ENCODE results near the gene NAA10. TPM values are rescaled to one million over a fixed set of nuclear protein-coding genes. Genes with fewer than 3 reads are reported as not detected.

Gene NAA10
- total RNA-seq, 1 donor from 2014 or later: 156 TPM

DNA sequence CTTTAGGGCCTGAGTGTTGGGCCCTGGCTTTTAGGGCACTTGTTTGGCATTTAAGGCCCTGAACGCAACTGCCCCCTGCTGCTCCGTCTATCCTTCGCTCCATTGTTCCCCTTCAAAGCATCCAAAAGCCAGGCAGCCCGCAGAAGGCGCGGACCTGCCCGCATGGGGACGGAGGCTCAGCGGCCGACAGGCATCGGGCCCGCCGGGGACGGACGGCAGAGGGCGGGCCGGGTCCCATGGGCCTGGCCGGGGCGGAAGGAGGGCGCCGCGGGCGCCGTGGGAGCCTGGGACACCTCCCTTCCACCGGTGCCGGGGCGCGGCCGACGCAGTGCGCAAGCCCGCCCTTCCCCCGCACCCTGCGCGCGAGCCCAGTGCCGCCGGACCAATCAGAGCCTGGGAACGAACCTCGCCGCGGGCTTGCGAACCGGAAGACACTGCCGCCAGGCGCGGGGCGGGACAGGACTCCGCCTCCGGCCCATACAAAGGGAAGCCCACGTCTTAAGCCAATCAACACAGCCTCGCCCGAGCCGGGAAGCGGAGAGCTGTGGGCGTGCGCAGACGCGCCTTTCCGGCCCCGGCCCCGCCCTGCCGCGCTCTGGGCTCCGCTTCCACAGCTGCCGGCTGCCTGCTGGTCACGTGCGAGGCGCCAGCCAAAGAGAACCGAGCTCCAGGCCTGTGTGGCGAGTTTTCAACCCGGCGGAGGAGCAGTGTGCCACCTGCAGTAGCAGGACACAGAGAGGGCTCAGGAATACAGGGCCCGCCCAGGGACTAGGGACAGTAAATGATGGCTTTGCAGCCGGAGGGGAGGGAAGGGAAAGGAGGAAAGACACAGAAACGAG, 6.7 kb downstream of the NAA10 start:
- peak; percentile 91 for DNase-seq (ENCODE audit: low spot score)
- H3K27me3 Mint-ChIP-seq (ENCODE audit: insufficient read depth): no peaks in the 10 kb centered on the region
- H3K27ac Mint-ChIP-seq: peak overlapping the region; percentile 97
- no peaks in the 10 kb centered on the region for H3K9me3 Mint-ChIP-seq
- peak overlapping the region; percentile 91 for H3K4me3 Mint-ChIP-seq
- intact Hi-C loops (cut with micrococcal nuclease): loop anchor here (1.0 to 10.0 kb wide), 8 partner anchors 43 to 549 kb away; partner anchors contain the start of genes ABCD1, BCAP31, CCNQ and HCFC1
- peaks cover 9% of the 10 kb centered on the region for H3K36me3 Mint-ChIP-seq (ENCODE audit: low read depth)
- peaks cover 24% of the 10 kb centered on the region for H3K4me1 Mint-ChIP-seq (ENCODE audit: low read depth)

DNA sequence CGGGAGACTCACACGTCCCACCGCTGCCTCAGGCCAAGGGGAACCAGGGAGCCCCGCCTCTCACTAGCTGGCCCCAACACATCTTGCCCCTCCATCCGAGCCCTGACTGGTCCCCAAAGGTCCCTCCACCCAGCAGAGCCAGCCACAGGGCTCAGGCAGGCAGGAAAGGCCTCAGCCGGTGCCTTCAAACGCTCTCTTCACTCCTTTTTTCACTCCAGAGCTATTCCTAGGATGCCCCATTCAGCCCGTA, 7.2 kb downstream of the NAA10 start:
- intact Hi-C loops (cut with micrococcal nuclease): loop anchor here (2.0 to 10.0 kb wide), 4 partner anchors 165 to 550 kb away; partner anchors contain the start of genes ABCD1, BCAP31, LAGE3 and PLXNB3
- Mint-ChIP-seq H3K4me3 (peak overlapping the region; percentile 91), H3K27me3 (ENCODE audit: insufficient read depth) (no peaks in the 10 kb centered on the region)

DNA sequence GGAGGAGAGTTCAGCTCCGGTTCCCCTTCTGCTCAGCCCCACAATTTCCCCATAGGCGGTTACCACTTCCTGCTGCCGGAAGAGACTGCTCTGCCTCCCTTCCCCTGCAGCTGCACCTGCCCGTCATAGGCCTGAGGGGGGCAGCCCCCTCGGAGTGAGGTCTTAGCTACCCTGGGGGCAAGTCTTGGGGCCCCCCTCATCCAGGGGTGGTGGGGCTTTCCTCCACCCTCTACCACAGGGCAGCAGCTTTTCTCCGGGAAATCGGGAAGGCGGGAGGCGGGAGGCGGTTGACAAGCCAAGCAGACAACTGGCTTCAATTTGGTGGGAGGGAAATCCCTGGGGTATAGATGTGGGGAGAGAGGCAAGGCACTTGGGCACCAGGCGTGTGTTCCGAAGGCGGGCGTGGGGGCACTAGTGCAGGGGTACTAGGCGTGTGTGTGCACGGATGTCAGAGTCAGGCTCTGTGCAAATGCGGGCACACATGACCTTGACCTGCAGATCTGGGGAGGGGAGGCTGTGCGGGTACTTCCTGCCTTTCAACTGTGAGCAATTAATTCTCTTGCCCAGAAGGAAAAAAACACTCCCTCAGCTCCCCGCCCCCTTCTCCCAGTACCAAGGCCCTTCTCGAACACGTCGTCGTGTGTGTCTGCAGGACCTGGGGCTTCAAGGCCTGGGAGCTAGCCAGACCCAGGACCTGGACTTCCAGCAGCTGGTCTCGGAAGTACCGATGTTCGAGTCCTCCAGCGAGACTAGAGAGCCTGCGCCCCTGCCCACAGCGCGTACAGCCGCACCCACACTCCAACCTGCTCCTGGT, 7.8 kb downstream of the NAA10 start:
- Mint-ChIP-seq H3K27me3 (ENCODE audit: insufficient read depth) (no peaks in the 10 kb centered on the region), H3K4me3 (peak overlapping the region; percentile 91), H3K4me1 (ENCODE audit: low read depth) (peaks cover 33% of the 10 kb centered on the region), H3K27ac (peak overlapping the region; percentile 97), H3K36me3 (ENCODE audit: low read depth) (peaks cover 10% of the 10 kb centered on the region), H3K9me3 (no peaks in the 10 kb centered on the region)
- intact Hi-C loops (cut with micrococcal nuclease): loop anchor here (1.0 to 10.0 kb wide), 8 partner anchors 8 to 550 kb away; partner anchors contain the start of genes ABCD1, BCAP31, IRAK1 and LAGE3
- DNase-seq (ENCODE audit: low spot score): peak; percentile 71

More for the DNA sequence above, 7.2 kb downstream of the NAA10 start:
- Mint-ChIP-seq H3K36me3 (ENCODE audit: low read depth) (peaks cover 9% of the 10 kb centered on the region), H3K27ac (peak overlapping the region; percentile 97), H3K9me3 (no peaks in the 10 kb centered on the region), H3K4me1 (ENCODE audit: low read depth) (peaks cover 27% of the 10 kb centered on the region)
- no peak for DNase-seq (ENCODE audit: low spot score)

DNA sequence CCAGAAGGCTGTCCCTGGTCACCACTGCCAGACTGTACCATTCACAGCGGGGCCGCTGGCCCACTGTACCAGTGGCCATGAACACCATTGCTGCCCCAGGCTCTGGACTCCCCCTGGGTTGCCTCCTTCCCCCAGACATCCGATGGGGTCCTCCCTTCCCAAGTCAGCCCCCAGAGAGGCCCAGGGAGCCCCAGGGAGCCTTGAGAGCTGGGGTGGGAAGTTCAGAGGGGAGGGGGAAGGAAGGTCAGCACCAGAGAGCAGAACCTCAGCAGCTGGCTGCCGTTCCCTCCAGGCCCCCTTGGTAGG, 8.3 kb downstream of the NAA10 start:
- H3K36me3 Mint-ChIP-seq (ENCODE audit: low read depth): peaks cover 8% of the 10 kb centered on the region
- DNase-seq (ENCODE audit: low spot score): no peak
- H3K4me3 Mint-ChIP-seq: peak overlapping the region; percentile 91
- no peaks in the 10 kb centered on the region for H3K9me3 Mint-ChIP-seq
- H3K4me1 Mint-ChIP-seq (ENCODE audit: low read depth): peaks cover 31% of the 10 kb centered on the region
- intact Hi-C loops (cut with micrococcal nuclease): loop anchor here (1.0 to 10.0 kb wide), 8 partner anchors 9 to 551 kb away; partner anchors contain the start of genes ABCD1, BCAP31, IRAK1 and LAGE3
- H3K27me3 Mint-ChIP-seq (ENCODE audit: insufficient read depth): no peaks in the 10 kb centered on the region
- H3K27ac Mint-ChIP-seq: peak overlapping the region; percentile 97

DNA sequence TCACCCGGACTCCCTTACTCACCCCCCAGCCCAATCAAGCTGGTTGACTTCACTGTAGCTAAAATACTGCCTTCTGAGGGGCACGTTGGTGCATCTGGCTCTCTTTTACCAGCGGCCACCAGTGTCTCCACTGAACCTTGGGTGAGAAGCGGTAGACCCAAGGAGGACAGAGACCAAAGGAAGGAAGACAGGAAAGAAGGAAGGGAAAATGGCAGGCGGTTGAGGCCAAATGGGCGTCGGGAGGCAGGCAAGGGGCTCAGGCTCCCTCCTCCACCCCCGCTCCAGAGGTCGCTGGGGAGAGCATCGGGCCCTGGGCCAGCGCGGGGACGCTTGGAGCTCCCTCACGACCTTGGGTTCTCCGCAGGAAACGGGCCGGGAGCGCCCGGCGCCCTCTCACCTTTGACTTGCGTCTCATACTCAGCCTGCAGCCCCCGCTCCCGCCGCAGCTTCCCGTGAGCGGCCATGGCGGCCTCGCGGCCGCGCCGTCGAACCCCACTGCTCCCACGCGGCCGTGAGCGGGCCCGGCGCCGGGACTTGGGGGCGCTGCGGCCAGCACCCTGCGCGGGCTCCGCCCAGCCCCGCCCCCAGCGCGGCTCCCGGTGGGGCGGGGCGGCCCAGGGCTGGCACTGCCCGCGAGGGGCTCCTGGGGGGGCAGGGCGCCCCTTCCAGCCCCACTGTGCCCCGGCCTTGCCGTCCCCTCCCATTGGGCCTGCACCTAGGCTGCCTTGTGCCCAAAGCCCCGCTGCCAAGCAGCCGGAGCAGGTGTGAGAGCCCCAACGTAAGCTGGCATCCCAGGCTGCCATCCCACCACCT, 8.9 kb downstream of the NAA10 start, which contains the start of gene ARHGAP4:
TSS of gene ARHGAP4 (minus strand) at position 526 of the 813 bp plus-strand sequence. CDS start at position 464, 62 bp downstream.
- peaks cover 30% of the 10 kb centered on the region for H3K4me1 Mint-ChIP-seq (ENCODE audit: low read depth)
- H3K9me3 Mint-ChIP-seq: no peaks in the 10 kb centered on the region
- peak within 1 kb of the TSS; percentile 96 for H3K4me3 Mint-ChIP-seq
- intact Hi-C loops (cut with micrococcal nuclease): loop anchor here (1.0 to 10.0 kb wide), 9 partner anchors 9 to 551 kb away; partner anchors contain the start of genes ABCD1, BCAP31, IRAK1 and LAGE3
- no peaks in the 10 kb centered on the region for H3K27me3 Mint-ChIP-seq (ENCODE audit: insufficient read depth)
- peak; percentile 40 for DNase-seq (ENCODE audit: low spot score)
- H3K27ac Mint-ChIP-seq: peak within 1 kb of the TSS; percentile 97
- H3K36me3 Mint-ChIP-seq (ENCODE audit: low read depth): peaks cover 6% of the 10 kb centered on the region

DNA sequence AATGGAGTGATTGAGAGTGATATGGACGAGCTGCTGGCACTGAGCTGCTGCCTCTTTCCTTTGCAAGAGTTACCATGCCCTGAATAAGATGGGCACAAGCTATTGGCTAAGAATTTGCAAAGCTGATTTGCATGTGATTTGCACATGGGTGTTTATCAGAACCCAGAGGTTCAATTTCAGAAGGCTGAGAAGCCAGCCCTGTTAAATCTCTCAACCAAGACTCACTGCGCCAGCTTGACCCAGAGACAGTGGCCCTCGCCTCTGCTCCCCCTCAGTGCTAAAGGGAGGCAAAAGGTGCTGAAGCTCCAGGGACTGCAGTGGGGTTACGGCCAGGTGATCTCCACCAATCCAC, 9.5 kb downstream of the NAA10 start:
- intact Hi-C loops (cut with micrococcal nuclease): loop anchor here (2.0 to 10.0 kb wide), 4 partner anchors 125 to 552 kb away; partner anchors contain the start of genes LAGE3, PLXNB3 and RPL10
- H3K36me3 Mint-ChIP-seq (ENCODE audit: low read depth): peaks cover 6% of the 10 kb centered on the region
- no peak for DNase-seq (ENCODE audit: low spot score)
- H3K4me1 Mint-ChIP-seq (ENCODE audit: low read depth): peaks cover 30% of the 10 kb centered on the region
- H3K4me3 Mint-ChIP-seq: peak overlapping the region; percentile 96
- no peaks in the 10 kb centered on the region for H3K9me3 Mint-ChIP-seq
- H3K27me3 Mint-ChIP-seq (ENCODE audit: insufficient read depth): no peaks in the 10 kb centered on the region
- H3K27ac Mint-ChIP-seq: peak overlapping the region; percentile 95

DNA sequence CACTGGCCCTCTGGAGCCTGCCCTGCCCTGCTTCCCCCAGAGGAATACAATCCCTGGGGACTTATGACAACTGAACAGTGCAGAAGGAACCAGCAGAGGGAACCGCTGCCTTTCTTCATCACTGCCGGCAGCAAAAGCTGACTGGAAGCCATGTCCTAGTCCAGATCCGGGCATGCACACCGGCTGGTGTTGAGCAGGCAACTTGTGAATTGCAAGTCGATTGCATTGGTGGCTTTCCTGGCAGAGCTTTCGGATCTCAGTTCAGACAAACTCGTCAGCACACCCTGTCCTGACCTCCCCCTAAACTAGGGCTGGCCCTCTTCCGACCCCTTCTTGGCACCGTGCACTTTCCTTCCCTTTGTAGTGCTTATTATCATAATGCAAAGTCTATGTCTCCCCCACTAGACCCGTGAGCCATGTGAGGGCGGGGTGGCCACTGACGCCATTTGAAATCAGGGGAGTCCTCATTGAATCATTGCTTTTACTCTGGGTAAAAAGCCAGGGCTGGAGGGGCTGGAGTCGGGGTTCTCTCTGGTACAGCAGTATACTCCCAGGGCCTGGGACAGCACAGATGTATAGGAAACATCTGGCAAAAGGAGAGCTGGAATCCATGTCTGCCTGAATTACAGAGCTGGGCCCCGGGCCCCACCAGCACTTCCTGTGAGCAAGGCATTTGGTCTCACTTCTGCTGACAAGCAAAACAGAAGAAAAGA, 10.5 kb downstream of the NAA10 start:
- DNase-seq (ENCODE audit: low spot score): no peak
- intact Hi-C loops (cut with micrococcal nuclease): loop anchor here (2.0 to 10.0 kb wide), 2 partner anchors 126 to 470 kb away; partner anchors contain the start of gene RPL10
- Mint-ChIP-seq H3K27me3 (ENCODE audit: insufficient read depth) (no peaks in the 10 kb centered on the region), H3K4me3 (peak overlapping the region; percentile 96), H3K4me1 (ENCODE audit: low read depth) (peaks cover 30% of the 10 kb centered on the region), H3K36me3 (ENCODE audit: low read depth) (peaks cover 6% of the 10 kb centered on the region), H3K27ac (peak overlapping the region; percentile 95), H3K9me3 (no peaks in the 10 kb centered on the region)

DNA sequence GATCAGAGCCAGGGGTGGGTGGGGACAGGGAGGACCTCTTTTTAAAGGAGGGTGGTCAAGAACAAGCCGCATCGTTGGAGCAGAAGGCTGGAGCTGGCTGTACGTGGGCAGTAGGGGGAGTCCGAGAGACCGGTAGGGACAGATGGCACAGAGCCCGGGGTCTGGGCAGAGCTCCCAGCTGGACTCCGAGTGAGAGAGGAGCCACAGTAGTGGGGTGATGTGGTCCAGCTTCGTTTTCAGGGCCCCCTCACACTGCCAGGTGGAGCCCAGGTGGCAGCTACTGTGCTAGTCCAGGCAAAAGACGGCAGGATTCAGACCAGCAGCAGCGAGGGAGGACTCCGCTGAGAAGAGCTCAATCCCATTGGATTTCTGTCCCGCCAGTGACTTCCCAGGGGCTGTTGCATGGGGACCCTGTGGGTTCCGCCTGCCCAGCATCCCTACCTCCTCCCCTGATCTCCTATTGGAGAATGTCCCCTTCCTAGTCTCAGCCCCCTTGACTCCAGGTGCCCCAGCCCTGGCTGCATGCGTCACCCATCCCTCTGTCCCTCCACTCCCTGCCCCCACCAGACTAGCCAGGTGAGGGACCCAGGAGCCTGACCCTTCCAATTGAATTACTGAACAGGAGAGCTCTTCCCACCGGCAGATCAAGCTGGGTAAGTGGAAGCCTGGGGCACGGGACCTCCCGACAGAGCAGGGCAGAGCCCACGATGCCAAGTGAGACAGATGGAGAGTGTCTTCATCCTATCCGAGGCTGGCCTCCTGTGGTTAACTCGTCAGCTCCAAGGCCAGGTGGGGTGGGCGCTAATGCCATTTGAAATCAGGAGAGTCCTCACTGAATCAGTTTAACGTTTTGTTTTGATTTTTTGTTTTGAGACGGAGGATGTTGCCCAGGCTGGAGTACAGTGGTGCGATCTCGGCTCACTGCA, 11.6 kb downstream of the NAA10 start:
- DNase-seq (ENCODE audit: low spot score): no peak
- Mint-ChIP-seq H3K36me3 (ENCODE audit: low read depth) (peaks cover 4% of the 10 kb centered on the region), H3K4me3 (peak overlapping the region; percentile 96), H3K27me3 (ENCODE audit: insufficient read depth) (no peaks in the 10 kb centered on the region), H3K27ac (peak overlapping the region; percentile 95), H3K4me1 (ENCODE audit: low read depth) (peaks cover 25% of the 10 kb centered on the region), H3K9me3 (no peaks in the 10 kb centered on the region)
- intact Hi-C loops (cut with micrococcal nuclease): loop anchor here (10.0 kb wide), 1 partner anchor 472 kb away; the partner anchor contains the start of gene RPL10

DNA sequence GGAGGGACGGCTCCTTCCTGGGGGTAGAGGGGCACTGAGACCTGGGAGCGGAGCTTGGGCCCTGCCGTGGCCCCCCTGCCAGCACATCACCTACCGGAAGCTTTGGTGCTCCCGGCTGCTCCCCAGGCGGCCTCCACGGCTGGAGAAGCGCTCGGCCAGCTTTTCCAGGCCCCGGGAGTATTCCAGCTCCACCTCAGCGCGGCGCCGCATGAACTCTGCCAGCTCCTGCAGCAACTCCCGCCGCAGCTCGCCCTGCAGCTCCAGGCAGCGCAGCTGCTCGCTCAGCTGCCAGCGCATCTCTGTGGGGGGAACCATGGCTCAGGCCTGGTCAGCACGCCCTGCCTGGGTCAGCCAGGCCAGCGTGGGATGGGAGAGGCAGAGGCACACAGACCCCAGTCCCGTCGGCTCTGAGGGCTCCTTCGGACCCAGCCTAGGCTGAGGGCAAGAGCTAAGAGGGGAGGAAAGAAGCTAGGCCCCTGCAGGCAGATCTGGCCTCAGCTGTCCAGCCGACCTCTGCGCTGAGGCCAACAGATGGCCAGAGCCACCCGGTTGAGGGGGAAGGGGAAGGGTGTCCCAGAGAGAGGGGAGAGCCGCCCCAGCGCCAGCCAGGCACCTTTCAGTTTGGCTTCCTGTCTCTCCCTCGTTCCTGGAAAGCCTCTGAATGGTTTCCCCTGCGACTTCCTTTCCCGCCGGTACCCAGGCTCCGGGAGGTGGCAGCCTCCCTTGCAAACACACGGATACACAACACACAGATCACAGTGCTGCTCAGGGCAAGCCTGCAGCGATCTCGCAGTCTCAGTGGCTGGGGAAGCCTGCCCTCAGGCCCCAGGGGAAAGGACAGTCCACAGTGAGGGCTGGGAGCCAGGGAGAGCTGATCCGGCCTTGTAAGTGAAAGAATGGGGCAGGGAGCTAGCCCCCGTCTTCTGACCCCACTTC, 13.1 kb downstream of the NAA10 start:
- Mint-ChIP-seq H3K27me3 (ENCODE audit: insufficient read depth) (no peaks in the 10 kb centered on the region), H3K4me3 (peak overlapping the region; percentile 96), H3K27ac (peak overlapping the region; percentile 86), H3K4me1 (ENCODE audit: low read depth) (peaks cover 25% of the 10 kb centered on the region), H3K36me3 (ENCODE audit: low read depth) (peaks cover 7% of the 10 kb centered on the region), H3K9me3 (no peaks in the 10 kb centered on the region)
- no peak for DNase-seq (ENCODE audit: low spot score)
- intact Hi-C loops (cut with micrococcal nuclease): loop anchor here (10.0 kb wide), 1 partner anchor 473 kb away; the partner anchor contains the start of gene RPL10

DNA sequence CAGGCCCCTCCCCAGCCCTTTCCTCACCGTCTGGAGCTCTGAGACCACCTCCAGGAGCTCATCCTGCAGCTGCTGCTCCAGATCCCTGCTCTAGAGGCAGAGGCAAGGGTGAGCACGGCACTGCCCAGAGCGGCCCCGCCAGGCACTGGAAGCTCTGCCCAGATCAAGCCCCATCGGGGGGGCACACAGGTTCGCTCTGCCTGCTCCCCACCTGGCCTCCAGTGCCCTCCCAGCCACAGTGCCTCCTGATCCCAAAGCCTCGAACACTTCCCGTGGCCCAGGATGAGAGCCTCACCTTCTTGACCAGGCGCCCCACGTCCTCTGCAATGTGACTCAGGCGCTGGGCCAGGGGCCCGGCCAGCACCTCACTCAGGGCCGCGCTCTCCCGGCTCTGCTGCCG, 13.8 kb downstream of the NAA10 start:
- no peak for DNase-seq (ENCODE audit: low spot score)
- Mint-ChIP-seq H3K9me3 (no peaks in the 10 kb centered on the region), H3K4me3 (no peak overlapping the region), H3K27me3 (ENCODE audit: insufficient read depth) (no peaks in the 10 kb centered on the region), H3K36me3 (ENCODE audit: low read depth) (peaks cover 10% of the 10 kb centered on the region), H3K27ac (no peak overlapping the region), H3K4me1 (ENCODE audit: low read depth) (peaks cover 25% of the 10 kb centered on the region)
- intact Hi-C loops (cut with micrococcal nuclease): loop anchor here (10.0 kb wide), 1 partner anchor 474 kb away; the partner anchor contains the start of gene RPL10
